Mesothelial cell of epicardium (in vitro differentiated cells): ENCODE results near the gene C16orf74. TPM values are rescaled to one million over a fixed set of nuclear protein-coding genes. Genes with fewer than 3 reads are reported as not detected.

Experiments used
- DNase-seq, 2 experiments: peaks; one replicate each; pipeline ENCODE4 v3.0.0; 2021; ENCODE audit warnings: low spot score in 2 of 2; ENCODE audit not compliant: unreplicated experiment in 2 of 2
- H3K27ac Mint-ChIP-seq: 2 replicates; pipeline ENCODE4 v1.8.0; 2021; ENCODE audit warnings: mixed read lengths
- H3K27me3 Mint-ChIP-seq: 2 replicates; pipeline ENCODE4 v1.8.0; 2021; ENCODE audit warnings: low read depth, mixed read lengths
- H3K36me3 Mint-ChIP-seq: 2 replicates; pipeline ENCODE4 v1.8.0; 2021; ENCODE audit warnings: mixed read lengths
- H3K4me1 Mint-ChIP-seq: 2 replicates; pipeline ENCODE4 v1.8.0; 2021; ENCODE audit warnings: mixed read lengths
- H3K4me3 Mint-ChIP-seq: 2 replicates; pipeline ENCODE4 v1.8.0; 2021; ENCODE audit warnings: mild to moderate bottlenecking, moderate library complexity, mixed read lengths
- H3K9me3 Mint-ChIP-seq: 2 replicates; pipeline ENCODE4 v1.8.0; 2021; ENCODE audit warnings: mixed read lengths
- total RNA-seq: library from RNA; stranded (reverse); gene quantifications from 3 replicates; pipeline ENCODE4 v1.2.1, GENCODE V29; 2021
- TF ChIP-seq, protein P1 (sequence below): fragments of 200-600 bp; sonication (generic); IDR thresholded peaks from one replicate; pipeline ENCODE4 v1.5.0; 2021; ENCODE audit warnings: antibody characterized with exemption; ENCODE audit not compliant: unreplicated experiment

Gene C16orf74
- total RNA-seq, 1 donor from 2014 or later: 12.1 TPM

DNA sequence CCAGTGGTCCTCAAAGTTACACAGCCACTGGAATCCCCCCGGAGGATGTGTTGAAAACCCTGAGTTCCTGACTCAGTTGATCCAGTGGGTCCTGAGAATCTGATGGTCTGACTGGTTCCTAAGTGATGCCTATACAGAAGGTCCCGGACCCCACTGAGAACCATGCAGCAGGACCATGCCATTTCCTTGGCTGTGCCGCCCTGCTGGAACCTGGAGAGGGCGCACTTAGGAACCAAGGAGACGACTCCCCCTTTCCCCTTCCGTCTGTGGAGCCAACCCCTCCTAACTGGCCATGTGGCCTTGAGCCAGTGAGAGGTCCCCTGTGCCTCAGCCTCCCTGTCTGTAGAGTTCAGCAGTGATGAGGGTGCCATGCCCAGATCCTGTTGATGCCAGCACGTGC, 22.0 kb downstream of the C16orf74 start:
- peaks cover 7% of the 10 kb centered on the region for H3K4me1 Mint-ChIP-seq
- no peaks in the 10 kb centered on the region for H3K9me3 Mint-ChIP-seq
- peaks cover 11% of the 10 kb centered on the region for H3K36me3 Mint-ChIP-seq
- no peak overlapping the region for H3K27ac Mint-ChIP-seq
- H3K4me3 Mint-ChIP-seq: no peak overlapping the region
- no peaks in the 10 kb centered on the region for H3K27me3 Mint-ChIP-seq
- TF ChIP-seq, protein P1, sequence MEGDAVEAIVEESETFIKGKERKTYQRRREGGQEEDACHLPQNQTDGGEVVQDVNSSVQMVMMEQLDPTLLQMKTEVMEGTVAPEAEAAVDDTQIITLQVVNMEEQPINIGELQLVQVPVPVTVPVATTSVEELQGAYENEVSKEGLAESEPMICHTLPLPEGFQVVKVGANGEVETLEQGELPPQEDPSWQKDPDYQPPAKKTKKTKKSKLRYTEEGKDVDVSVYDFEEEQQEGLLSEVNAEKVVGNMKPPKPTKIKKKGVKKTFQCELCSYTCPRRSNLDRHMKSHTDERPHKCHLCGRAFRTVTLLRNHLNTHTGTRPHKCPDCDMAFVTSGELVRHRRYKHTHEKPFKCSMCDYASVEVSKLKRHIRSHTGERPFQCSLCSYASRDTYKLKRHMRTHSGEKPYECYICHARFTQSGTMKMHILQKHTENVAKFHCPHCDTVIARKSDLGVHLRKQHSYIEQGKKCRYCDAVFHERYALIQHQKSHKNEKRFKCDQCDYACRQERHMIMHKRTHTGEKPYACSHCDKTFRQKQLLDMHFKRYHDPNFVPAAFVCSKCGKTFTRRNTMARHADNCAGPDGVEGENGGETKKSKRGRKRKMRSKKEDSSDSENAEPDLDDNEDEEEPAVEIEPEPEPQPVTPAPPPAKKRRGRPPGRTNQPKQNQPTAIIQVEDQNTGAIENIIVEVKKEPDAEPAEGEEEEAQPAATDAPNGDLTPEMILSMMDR: no peak
- no peak for DNase-seq

DNA sequence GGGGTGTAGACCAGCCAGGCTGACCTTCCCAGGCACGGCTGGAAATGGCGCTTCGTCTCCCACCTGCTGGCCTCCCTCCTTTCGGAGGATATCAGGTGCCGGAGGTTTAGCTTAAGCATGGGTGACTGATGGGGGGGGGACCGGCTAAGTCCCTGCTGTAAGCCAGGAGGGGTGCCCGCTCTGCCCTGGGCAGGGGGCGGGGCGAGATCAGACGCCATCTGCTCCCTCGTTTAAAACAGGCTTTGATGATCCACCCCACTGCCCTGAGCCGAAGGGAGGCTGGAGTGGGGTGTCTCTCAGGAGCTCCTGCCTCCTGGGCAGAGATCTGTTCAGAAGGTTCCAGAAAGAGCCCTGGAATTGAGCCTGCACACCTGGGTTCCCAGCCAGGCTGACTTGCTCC, 26.0 kb downstream of the C16orf74 start:
- Mint-ChIP-seq H3K9me3 (no peaks in the 10 kb centered on the region), H3K27ac (no peak overlapping the region), H3K4me1 (peaks cover 4% of the 10 kb centered on the region), H3K4me3 (no peak overlapping the region), H3K36me3 (peaks cover 7% of the 10 kb centered on the region), H3K27me3 (no peaks in the 10 kb centered on the region)
- DNase-seq: no peak
- TF ChIP-seq, protein P1: no peak

DNA sequence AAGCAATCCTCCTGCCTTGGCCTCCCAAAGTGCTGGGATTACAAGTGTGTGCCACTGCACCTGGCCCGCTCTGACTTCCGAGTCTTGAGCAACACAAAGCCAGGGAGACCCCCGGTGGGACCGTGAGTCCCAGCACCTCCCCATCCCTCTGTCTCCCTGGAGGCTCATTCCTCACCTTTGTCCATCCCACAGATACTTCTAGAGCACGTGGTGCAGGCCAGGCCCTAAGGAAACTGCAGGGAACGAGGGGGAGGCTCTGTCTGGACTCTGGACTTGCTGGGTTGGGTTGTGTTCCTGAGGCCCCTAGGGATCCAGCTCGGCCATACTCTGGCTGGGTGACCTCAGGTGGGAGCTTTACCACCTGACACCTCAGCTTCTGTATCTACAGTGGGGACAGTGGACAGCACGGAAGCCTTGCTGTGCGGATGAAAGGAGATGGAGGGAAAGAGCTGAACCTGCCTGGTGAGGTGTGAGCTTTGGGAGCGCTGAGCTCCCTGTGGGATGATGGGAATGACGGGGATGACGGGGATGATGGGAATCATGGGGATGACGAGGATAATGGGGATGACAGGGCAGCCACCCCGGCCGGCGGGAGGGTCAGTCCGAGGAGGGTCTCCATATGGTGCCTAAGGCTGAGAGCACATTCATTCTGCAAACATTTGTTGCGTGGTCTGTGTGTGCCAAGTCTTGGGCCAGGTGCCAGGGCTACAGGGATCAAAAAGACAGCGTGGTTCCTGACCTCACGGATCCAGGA, 26.6 kb downstream of the C16orf74 start:
- TF ChIP-seq, protein P1: no peak
- no peak overlapping the region for H3K27ac Mint-ChIP-seq

DNA sequence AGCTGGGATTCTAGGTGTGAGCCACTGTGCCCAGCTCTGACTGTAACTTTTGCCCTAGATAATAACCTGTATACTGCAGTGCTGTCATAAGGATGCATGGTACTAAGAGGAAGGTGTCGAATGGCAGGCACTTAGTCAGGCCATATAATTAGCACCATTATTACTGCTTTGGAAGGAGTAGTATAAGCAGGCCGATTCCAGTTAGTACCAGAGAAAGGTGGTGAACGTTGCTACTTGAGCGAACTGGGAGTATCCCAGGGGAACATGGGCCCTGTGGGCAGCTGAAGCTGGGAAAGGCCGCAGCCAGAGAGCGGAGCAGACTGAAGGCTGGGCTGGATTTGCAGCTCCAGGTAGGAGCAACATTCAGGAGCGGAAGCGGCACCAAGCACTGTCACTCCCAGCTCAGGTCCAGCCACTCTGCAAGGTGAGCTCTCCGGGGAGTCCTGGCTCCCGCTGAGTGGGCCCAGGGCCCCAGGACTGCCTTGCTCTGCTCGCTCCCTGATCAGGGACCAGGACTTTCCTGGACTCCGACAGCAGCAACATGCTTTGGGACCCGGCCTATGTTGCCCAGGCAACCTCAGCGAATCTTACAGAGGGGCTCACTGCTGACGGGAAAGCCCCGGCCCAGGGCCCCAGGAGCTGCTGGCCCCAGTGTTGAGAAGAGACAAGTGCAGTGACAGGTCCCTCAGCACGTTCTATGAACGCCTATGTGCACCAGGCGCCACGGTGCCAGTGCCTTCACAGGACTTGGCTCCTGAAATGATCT, 28.6 kb downstream of the C16orf74 start:
- Mint-ChIP-seq H3K9me3 (no peaks in the 10 kb centered on the region), H3K27me3 (no peaks in the 10 kb centered on the region), H3K27ac (no peak overlapping the region), H3K4me1 (peaks cover 4% of the 10 kb centered on the region), H3K4me3 (no peak overlapping the region), H3K36me3 (peaks cover 7% of the 10 kb centered on the region)
- TF ChIP-seq, protein P1: no peak
- no peak for DNase-seq

More for the DNA sequence above, 26.6 kb downstream of the C16orf74 start:
- no peaks in the 10 kb centered on the region for H3K4me1 Mint-ChIP-seq
- H3K9me3 Mint-ChIP-seq: no peaks in the 10 kb centered on the region
- no peak overlapping the region for H3K4me3 Mint-ChIP-seq
- H3K36me3 Mint-ChIP-seq: peaks cover 7% of the 10 kb centered on the region
- H3K27me3 Mint-ChIP-seq: no peaks in the 10 kb centered on the region
- DNase-seq: no peak

DNA sequence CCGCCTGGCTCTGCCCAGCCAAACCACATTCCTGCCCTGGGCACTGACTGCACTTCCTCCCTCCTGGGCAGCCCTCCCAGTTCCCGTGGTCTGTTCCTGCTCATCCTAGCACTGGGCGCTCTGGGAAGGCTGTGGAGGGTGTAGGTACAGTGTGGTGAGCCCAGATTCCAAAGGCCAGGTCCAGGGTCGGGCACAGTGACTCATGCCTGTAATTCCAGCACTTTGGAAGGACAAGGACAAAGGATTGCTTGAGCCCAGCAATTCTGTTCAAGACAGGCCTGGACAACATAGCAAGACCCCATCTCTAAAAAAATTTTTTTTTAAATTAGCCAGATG, 30.6 kb downstream of the C16orf74 start:
- H3K36me3 Mint-ChIP-seq: no peaks in the 10 kb centered on the region
- no peak overlapping the region for H3K4me3 Mint-ChIP-seq
- no peaks in the 10 kb centered on the region for H3K9me3 Mint-ChIP-seq
- DNase-seq: no peak
- TF ChIP-seq, protein P1: no peak
- peaks cover 17% of the 10 kb centered on the region for H3K4me1 Mint-ChIP-seq
- peaks cover 8% of the 10 kb centered on the region for H3K27me3 Mint-ChIP-seq
- no peak overlapping the region for H3K27ac Mint-ChIP-seq
